Activated CD4-positive, CD25-positive, alpha-beta regulatory T cell treated with anti-CD3 and anti-CD28 coated beads, Interleukin-2, amount 50 U/mL, for 16 hours (primary cell): ENCODE data around the gene WNK1.
"Not testable (repeated sequence)": the region's sequence is repeated elsewhere in the genome, so short reads cannot be mapped to it uniquely, and the experiment has no call there.

Source experiments
- DNase-seq: peaks from one replicate; pipeline ENCODE4 v3.0.0-alpha.2; 2020; ENCODE audit warnings: low read depth, low spot score

Gene WNK1

DNA sequence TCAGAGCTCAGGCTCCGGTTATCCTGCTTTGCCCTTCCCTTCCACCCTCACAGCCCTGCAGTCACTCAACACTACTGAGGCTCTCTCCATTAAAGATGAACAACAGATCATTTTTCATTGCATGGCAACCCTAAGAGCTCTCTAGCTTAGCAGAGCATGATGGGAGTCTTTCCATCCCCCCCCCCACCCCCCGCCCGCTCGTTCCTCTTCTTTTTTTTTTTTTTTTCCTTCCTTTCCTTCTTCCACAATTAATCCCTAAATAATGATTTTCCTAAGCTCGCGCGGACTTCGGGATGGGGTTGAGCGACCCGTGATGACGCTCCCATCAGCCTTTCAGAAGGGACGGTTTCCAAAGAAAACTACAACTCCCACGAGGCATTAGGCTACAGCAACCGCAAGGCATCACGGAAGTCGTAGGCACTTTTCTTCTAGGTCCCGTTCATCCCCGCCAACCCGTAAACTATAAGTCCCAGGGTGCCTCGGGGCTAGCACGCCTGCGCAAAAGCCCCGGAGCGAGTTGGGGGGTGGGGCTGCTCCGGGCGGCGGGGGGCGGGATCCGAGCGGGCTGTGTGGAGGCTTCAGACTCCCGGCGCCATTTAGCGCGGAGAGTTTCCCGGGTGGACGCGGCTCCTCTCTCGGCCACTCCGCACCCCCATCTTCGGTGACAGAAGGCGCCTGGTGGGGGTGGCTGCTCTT is at the start of gene WNK1:
TSS of gene WNK1 (plus strand) at position 581 of the 696 bp plus-strand sequence. CDS start 987 bp downstream, outside the sequence.
- peak; percentile 97 for DNase-seq

DNA sequence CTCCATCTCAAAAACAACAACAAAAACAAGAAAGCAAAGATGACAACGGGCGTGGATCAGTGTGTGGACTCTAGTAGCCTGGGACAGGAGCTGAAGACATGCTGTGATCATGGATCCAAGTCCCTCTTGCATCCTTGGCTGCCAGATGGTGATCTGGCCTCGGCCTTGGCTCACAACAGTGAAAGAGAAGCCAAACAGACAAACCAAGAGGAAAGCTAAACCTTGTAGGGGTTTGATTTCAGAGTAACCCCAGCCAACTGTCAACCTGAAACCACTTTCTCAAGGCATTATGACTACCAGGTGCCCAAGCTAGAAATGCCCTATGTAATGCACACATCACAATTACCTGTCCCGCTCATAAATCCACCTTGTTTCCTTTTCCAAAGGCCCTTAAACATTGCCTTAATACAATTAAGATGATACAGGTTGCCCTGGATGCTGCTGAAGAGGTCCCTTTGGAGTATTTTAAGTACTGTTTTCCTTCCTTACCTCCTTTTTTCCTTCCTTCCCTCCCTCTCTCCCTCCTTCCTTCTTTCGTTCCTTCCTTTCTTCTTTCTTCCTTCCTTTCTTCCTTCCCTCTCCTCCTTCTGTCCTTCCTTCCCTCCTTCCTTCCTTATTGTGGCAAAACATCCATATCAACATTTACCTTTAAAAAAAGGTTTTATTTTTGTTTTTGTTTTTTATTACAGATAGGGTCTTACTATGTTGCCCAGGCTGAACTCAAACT is 47.7 kb upstream of the WNK1 start:
- DNase-seq = no peak

DNA sequence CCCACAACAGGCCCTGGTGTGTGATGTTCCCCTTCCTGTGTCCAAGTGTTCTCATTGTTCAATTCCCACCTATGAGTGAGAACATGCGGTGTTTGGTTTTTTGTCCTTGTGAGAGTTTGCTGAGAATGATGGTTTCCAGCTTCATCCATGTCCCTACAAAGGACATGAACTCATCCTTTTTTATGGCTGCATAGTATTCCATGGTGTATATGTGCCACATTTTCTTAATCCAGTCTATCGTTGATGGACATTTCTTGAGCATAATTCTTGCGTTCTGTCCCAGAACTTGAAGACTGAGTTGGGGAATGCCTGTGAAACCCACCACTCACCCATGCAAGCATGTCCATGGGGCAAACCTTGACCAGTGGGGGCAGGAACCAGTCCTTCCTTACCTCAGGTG is 44.3 kb upstream of the WNK1 start:
- DNase-seq = not testable (repeated sequence)

DNA sequence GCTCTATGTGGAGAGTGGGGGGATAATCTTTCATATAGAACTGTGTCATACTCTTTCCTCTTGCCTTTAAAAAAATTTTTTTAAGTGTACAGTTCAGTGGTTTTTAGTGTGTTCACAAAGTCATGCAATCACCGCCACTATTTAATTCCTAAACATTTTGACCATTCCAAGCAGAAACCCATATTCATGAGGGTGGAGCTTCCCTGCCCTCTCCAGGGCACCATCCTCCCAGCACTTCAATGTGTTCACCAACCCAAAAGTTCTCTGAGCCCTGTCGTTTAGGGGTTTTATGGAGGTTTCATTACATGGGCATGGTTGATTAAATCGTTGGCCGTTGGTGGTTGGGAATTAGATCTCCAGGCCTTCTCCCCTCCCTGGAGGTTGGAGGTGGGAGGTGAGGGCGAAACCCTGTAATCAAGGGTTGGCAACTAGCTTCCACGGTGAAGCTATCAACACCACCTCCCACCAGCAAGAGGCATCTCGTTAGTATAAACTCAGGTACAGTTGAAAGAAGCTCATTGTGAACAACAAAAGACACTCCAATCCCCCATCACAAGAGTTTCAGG is 42.8 kb upstream of the WNK1 start:
- no peak for DNase-seq

DNA sequence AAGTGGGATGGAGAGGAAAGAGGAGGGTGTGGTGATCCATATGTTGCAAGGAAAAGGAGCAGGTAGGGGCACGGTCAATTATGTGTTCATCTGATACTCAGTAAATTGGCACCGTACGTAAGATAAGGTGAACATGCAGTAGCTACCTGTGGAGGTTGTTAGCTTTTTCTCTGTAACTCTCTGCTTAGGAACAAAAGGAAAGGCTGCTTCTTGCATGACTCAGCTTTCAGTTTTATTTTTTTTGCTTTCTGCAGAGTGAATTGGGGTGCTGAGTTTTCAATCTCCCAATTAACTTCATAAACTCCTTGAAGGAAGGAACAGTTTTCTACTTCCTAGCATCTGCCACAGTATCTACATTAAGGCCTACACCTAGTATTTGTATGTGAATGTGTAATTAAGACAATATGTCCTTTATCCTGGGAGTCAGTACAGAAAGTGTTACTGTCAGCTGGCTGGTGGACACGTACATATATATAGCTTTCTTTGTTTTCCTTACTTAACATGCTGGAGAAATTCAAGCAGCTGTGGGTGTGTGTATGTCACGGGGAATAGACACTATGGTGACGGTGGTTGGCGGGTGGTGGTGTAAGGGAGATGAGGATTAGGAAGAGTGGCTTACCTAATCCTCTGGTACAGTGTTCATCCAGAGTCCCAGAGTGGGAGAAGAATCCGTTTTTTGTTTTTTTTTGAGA is 40.1 kb upstream of the WNK1 start:
- no peak for DNase-seq

DNA sequence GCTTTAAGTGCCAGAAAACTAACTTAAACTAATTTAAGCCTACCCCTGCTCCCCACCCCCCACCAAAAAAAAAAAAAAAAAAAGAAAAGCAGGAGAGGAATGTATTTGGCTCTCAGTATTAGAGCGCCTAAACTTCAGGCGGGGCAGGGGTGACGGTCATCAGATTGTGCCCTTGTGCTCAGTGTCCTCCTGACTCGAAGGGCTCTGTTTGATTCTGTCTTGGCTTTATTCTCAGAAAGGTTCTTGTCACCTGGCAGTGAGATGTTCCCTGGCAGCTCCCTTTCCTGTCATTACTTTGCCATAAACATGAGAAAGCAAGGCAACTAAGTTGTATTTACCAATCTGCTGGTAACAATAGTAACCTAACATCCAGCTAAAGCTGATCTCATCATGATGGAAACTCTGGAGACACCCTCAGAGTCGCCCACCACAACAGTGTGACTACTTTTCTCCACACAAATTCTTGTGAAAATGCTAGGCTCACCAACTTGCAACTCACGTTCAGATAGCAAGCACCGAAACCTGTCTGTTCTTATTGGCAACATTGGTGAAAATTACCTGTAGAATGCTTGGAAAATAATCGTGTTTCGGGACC is 39.0 kb upstream of the WNK1 start:
- no peak for DNase-seq

DNA sequence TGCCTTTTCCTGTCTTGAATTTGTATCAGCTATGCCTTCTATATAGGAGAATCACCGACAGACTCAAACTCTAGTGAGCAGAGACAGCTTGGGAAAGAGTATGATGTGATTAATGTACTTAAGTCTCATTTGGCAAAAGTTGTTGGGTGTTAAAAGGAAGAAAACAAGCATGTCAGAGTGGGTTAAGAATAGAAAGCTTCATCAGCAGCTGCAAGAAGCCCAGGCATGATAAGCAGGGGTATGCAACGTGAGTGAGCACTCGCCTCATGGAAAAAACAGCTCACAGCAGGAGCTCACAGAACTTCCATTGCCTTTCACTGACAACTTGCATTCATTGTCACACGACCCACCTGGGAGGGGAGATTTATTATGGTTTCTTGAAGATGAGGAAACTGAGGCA is 35.9 kb upstream of the WNK1 start:
- DNase-seq = no peak

DNA sequence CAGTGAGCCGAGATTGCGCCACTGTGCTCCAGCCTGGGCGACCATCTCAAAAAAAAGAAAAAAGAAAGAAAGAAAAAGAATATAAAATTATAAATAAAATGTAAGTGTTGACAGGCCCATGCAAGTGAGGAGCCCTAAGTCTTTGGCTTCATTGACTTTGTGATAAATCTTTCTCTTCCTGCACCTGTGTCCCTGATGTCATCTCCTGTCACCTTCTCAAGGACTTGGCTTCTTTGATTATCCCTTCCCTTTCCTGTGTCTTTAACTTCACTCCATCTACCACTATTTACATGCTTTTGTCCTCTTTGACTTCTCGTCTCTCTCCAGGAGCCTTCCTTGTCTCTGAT is 33.6 kb upstream of the WNK1 start:
- DNase-seq = no peak

DNA sequence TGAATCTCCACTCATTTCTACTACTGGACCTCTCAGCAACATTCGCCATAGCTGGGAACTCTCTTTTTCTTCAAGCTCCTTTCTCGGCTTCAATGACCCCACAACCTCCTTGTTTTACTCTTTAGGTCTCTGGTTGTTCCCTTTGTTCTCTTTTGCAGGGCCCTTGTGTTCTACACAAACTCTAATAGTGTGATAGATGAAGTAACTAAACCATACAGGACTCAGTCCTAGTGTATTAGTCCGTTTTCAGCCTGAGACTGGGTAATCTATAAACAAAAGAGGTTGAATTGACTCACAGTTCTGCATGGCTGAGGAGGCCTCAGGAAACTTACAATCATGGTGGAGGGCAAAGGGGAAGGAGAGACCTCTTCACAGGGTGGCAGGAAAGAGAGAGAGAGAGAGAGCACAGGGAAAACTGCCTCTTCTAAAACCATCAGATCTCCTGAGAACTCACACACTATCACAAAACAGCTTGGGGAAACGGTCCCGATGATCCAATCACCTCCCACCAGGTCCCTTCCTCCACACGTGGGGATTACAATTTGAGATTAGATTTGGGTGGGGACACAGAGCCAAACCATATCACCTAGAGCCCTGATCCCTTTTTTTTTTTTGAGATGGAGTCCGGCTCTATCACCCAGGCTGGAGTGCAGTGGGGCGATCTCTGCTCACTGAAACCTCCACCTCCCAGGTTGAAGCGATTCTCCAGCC is 32.0 kb upstream of the WNK1 start:
- no peak for DNase-seq

DNA sequence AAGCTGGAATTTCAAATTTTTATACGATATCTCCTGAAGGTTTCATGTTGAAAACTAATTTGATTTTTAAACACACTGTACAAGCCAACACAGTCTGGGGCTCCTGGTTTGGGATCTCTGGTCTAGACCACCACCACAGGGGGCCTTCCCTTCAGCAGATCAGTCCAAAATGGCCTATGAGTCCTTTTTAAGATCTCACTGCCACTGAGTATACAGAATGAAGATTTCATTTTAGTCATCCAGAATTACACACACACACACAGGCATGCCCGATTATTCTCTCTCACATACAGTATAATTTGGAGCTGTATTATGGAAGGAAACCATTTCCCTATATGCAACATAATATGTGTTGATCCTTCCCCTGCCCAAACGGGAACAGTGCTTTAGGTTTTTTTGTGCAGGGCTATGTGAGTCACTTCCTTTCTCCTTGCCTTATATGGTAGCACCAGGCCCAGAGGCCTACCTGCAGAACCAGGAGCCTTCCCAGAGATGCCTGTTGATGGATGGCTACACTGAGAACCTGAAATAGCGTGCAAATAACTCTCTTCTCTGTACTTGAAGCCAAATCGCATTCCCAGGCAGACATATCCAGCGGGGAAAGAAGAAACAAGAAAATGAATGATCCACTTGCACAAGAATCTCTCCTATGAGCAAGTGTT is 28.1 kb upstream of the WNK1 start:
- no peak for DNase-seq

DNA sequence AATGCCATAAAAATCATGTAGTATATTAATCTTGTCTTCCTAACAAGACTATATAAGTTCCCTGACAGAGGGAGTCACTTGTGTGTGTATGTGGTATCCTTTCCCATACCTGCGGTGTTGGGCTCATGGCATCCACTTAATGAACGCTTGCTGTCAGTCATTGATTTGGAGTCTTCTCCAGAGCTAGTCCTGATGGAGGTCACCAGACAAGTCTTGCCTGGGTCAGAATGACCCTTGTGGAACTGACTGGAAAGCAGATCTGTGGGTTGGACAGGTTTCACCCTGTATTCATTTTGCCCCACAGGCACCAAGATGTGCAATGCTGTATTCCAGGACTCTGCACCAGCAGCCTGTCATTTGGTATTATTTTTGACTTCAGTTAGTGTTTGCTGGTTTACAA is 27.3 kb upstream of the WNK1 start:
- DNase-seq = no peak

DNA sequence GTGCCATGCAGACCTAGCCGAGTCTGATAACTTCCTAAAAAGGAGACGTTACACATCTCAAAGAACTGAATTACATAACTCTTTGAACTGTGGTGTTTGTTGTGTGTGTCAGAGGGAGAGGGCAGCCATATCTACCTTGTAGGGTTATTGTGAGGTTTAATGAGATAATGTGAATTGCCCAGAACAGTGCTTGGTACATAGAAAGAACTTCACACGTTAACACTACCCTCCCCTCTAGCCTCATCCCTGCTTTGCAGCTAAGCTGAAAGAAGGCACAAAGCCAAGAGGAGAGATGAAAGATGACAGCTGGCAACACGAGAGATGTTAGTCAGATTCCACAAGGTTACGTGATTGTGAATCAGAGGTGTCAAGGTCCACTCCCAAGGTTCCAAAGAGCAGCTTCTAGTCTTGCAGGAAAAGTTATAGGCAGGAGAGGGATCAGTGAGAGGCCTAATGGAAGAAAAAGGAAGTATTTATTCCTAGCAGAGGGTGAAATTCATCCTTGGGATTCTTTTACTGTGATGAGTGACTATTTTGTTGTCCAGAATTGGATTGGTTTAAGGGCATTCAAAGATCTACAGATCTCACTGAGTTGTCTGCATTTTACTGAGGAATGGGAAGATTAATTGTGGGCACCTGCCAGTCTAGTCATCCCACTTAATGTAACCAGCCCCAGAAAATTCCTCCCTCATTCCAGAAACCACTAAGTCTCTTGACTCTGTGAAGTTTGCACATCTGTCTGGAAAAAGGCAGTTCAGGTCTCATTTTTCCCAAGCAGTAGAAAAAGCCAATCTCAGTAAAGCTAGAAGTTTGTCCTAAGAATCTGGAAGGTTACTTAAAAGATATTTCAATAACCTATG is 25.9 kb upstream of the WNK1 start:
- DNase-seq = no peak

DNA sequence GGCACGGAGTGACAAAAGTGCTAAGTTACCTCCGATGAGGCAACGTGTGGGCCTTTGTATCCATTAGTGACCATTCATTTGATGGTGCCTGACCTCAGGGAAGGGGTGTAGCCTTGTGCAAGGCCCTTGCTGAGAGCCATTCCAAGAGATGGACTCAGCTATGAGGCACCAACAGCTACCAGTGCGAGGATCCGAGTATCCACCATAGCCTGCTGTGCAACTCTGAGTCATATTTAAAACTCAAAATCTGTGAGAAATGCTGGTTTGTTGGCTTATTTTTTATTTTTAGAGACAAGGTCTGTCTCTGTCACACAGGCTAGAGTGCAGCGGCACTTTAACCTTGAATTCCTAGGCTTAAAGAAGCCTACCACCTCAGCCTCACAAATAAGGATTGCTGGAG is 25.1 kb upstream of the WNK1 start:
- no peak for DNase-seq

DNA sequence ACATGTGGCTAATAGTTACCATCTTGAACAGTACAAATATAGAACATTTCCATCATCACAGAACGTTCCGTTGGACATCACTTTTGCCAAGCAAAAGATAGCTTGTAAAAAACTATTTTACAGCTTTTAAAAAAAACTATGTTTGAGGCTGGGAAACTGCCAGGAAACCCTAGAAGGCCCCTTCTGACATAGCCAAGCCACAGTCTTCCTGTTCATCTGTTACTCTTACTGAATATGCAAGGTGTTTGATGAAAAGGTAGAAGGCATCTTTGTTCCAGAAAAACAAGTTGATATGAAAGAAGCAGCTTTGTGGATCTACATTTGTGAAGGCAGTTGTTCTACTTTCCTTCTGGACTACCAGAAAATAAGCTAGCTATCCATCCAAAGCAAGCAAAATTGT is 23.6 kb upstream of the WNK1 start:
- DNase-seq = no peak

DNA sequence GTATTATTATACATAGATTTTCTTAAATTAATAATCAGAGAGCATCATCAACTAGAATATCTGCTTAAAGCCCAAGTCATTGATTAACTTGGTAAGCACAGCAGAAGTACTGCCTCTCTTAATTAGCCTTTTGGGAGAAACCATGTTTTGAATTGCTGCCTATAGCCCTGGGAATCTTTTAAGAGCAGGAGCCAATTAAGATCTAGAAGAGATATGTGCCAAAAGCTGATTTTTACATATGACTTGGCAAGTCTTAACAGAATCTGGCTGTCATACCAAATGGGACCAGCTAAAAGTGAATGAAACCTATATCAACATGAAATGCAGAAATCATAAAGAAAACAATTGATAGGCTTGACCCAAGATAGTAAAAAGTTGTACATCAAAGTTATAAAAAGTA is 23.2 kb upstream of the WNK1 start:
- no peak for DNase-seq

DNA sequence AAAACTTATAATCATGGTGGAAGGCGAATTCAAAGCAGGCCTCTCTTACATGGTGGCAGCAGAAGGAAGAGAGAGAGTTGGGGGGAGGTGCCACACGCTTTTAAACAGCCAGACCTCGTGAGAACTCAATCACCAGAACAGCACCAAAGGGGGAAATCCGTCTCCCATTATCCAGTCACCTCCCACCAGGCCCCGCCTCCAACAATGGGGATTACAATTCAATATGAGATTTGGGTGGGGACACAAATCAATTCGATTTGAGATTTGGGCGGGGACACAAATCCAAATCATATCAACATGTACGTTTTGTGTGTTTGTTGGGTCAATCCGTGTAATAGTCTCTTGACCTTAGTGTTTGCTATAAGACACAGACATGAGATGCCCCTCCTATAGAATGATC is 21.8 kb upstream of the WNK1 start:
- no peak for DNase-seq

DNA sequence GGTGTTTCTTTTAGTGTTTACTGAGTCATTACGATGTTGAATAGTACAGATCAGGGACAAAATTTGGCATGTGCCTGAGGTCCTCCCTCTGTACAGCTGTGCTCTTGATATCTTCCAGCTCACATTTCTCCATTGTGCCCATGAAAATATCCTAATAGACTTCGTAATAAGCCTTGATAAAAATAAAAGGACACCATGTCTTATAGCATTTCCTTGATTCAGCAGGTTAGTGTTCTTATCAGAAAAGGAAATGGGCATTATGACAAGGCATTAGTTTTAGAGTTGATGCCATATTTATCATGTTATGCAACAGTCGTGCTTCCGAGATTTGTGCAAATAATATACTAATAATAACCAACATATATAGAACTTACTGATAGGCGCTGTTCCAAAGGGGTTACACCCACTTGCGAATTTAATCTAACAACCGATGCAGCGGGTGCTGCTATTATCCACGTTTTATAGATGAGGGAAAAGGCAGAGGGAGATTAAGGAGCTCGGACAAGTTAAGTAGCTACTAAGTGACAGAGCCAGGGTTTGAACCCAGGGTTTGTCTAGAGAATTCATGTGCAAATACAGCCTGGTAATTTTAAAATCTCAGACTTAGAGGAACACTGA is 15.1 kb upstream of the WNK1 start:
- no peak for DNase-seq

DNA sequence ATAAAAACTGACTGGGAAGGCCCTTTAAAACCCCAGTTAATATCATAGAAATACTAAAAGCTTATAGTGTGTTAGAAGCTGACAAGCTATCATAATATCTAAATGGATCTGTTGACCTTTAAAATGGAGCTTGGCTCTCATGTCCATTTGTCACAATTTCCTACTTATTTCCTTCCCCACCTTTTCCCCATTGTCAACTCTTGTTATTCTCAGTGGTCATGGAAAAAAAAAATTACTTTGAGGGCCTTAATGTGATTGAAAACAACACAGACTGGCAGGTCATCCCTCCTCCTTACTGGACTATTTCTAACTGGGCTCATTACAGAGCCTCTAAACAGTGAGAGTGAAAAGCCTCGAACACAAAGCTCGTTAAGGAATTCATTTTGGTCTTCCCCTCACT is 13.7 kb upstream of the WNK1 start:
- DNase-seq = no peak

DNA sequence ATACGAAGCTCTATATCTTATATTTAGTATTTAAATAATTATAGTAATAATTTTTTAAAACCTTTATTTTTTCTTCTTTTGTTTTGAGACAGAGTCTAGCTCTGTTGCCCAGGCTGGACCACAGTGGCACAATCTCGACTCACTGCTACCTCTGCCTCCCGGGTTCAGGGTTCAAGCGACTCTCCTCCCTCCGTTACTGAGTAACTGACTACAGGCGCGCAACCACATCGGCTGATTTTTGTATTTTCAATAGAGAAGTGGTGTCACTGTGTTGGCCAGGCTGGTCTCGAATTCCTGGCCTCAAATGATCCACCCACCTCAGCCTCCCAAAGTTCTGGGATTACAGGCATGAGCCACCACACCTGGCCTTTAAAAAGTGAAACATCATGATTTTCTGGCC is 13.0 kb upstream of the WNK1 start:
- DNase-seq = no peak

DNA sequence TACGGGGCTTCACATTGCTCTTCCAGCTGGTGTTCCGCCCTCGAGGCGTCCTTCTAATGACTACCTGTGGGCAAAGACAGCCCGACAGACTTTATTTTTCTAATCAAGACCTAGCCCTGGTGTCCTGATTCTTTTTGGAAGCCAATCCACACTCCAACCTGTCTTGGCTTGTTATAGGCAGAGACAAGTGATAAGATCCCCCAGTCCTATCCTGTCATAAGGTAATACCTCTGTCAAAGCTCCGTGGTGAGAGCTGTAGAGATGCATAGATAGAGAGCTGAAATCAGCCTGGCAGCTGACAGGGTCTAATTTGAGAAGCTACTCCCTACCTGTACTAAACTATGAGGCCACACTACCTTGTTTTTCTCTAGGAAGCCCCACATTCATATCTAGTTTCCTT is 11.5 kb upstream of the WNK1 start:
- no peak for DNase-seq
